ENCODE data around the gene PNPLA5.

GRCh38 chr22:43851979-43852307 lies 39.9 kb downstream of the PNPLA5 start:
- TF ChIP-seq CTCF (IDR thresholded peaks at IDR 0.05): no peak
- no peak for TF ChIP-seq POLR2A (IDR thresholded peaks at IDR 0.05)
